IPS DF 6.9 (cell line): Measurements from ENCODE around the gene FAM161A.
"Not testable (repeated sequence)": the region's sequence is repeated elsewhere in the genome, so short reads cannot be mapped to it uniquely, and the experiment has no call there.

ENCODE experiments used
- DNase-seq: peaks from one replicate; pipeline ENCODE4 v3.0.0-alpha.2; 2013; ENCODE audit warnings: low read depth, low spot score
- H3K27ac ChIP-seq: one replicate; pipeline ENCODE4 v1.5.1; 2013; ENCODE audit warnings: low read length, control low read depth
- H3K27me3 ChIP-seq: 2 replicates; pipeline ENCODE4 v1.6.1; 2013; ENCODE audit warnings: mild to moderate bottlenecking, low read length; ENCODE audit not compliant: control insufficient read depth, insufficient read depth
- H3K36me3 ChIP-seq: 2 replicates; pipeline ENCODE4 v1.6.1; 2013; ENCODE audit warnings: low read length; ENCODE audit not compliant: control insufficient read depth, insufficient read depth
- H3K4me1 ChIP-seq: 2 replicates; pipeline ENCODE4 v1.6.1; 2013; ENCODE audit warnings: low read length; ENCODE audit not compliant: control insufficient read depth, insufficient read depth
- H3K4me3 ChIP-seq: 2 replicates; pipeline ENCODE4 v1.5.1; 2013; ENCODE audit warnings: mild to moderate bottlenecking, low read length
- H3K9me3 ChIP-seq: 2 replicates; pipeline ENCODE4 v1.6.1; 2013; ENCODE audit warnings: low read length, inconsistent platforms; ENCODE audit not compliant: control insufficient read depth, insufficient read depth
- WGBS: extraction: QIAGEN DNeasy Blood & Tissue Kit; methylation state at CpG from one replicate; pipeline ENCODE4 v1.1.7; 2013; ENCODE audit warnings: mixed read lengths, missing lambda C conversion rate; ENCODE audit not compliant: insufficient read length, insufficient coverage; 5-methylcytosine and 5-hydroxymethylcytosine counted together

The FAM161A gene, protein sequence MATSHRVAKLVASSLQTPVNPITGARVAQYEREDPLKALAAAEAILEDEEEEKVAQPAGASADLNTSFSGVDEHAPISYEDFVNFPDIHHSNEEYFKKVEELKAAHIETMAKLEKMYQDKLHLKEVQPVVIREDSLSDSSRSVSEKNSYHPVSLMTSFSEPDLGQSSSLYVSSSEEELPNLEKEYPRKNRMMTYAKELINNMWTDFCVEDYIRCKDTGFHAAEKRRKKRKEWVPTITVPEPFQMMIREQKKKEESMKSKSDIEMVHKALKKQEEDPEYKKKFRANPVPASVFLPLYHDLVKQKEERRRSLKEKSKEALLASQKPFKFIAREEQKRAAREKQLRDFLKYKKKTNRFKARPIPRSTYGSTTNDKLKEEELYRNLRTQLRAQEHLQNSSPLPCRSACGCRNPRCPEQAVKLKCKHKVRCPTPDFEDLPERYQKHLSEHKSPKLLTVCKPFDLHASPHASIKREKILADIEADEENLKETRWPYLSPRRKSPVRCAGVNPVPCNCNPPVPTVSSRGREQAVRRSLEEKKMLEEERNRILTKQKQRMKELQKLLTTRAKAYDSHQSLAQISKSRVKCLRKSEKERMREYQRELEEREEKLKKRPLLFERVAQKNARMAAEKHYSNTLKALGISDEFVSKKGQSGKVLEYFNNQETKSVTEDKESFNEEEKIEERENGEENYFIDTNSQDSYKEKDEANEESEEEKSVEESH

GRCh38 chr2:61853847-61854563, at the start of gene FAM161A:
TSS of gene FAM161A (minus strand) at chr2:61854060. CDS start at chr2:61854041, 19 bp downstream.
- no CpG with 5 or more reads among the region's 50 CpGs for WGBS
- Histone ChIP-seq H3K27me3 (no peaks in the 10 kb centered on the region), H3K27ac (no peak within 1 kb of the TSS), H3K9me3 (no peaks in the 10 kb centered on the region), H3K4me3 (peak within 1 kb of the TSS; percentile 93), H3K4me1 (no peaks in the 10 kb centered on the region), H3K36me3 (no peaks in the 10 kb centered on the region)
- peak; percentile 61 for DNase-seq

DNA sequence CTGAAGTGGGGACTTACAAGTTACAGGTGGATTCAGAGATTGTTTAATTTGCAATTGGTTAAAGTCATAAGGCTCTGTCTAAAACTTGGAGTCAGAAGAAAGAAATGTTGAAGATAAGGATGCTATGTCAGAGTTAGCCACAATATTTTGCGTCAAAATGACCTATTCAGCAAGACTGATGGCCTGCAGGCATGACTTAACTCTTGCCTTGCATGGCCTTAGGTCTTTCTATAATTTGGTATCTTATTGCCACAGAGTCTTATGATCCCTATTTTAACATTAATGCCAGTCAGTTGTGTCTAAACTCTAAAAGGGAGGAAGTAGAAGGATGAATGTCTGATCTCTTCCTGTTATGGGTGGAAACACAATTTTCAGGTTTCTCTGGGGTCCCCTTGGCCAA, 46.4 kb upstream of the FAM161A start:
- no CpG with 5 or more reads among the region's 1 CpG for whole genome bisulfite sequencing
- H3K36me3 ChIP-seq = no peaks in the 10 kb centered on the region
- H3K27me3 ChIP-seq = no peaks in the 10 kb centered on the region
- DNase-seq = no peak
- no peak overlapping the region for H3K4me3 ChIP-seq
- no peak overlapping the region for H3K27ac ChIP-seq
- H3K4me1 ChIP-seq = no peaks in the 10 kb centered on the region
- no peaks in the 10 kb centered on the region; the same call in 1 of the 2 replicates for H3K9me3 ChIP-seq

GRCh38 chr2:61898810-61899209, 45.0 kb upstream of the FAM161A start:
- no peak for DNase-seq
- no peaks in the 10 kb centered on the region for H3K27me3 ChIP-seq
- H3K9me3 ChIP-seq = no peaks in the 10 kb centered on the region; the same call in 1 of the 2 replicates
- H3K4me3 ChIP-seq = no peak overlapping the region
- no CpG with 5 or more reads among the region's 2 CpGs for WGBS
- H3K36me3 ChIP-seq = no peaks in the 10 kb centered on the region
- H3K4me1 ChIP-seq = no peaks in the 10 kb centered on the region
- no peak overlapping the region for H3K27ac ChIP-seq

DNA sequence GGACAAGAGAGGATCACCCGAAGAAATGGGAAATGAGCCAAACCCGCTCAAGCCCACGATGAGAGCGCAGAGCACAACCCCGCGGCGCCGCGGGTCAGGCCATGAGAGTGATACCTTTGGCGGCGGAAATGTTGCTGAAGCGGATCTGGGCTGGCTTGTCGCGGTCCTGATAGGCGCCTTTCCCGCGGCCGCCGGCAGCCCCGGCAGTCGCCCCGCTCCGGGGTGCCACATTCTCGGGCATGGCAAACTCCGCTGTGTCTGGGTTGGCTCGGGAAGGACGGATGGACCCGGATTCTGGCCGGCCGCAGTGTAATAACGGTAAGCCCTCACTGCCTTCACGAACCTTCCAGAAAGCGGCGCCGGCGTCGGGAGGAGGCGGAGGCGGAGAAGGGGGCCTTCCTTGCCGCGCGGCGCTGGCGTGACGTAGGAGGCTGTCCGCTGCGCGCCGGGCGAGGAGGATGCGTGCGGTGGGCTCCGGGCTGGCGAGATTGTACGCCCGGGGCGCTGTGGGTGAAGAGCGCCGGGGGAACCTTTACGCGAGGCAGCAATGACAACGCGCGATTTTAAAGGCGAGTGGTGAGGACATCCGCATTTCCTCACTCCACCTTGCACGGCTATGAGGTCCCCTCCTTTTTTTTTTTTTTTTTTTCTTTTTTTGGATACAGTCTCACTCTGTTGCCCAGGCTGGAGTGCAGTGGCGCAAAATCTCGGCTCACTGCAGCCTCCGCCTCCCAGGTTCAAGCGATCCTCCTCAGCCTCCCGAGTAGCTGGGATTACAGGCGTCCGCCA, 34.6 kb upstream of the FAM161A start, which contains the start of gene CCT4:
TSS of gene CCT4 (minus strand) at position 390 of the 789 bp plus-strand sequence. CDS start at position 241, 149 bp downstream.
- no CpG with 5 or more reads among the region's 74 CpGs for WGBS
- DNase-seq = peak; percentile 50
- Histone ChIP-seq H3K27me3 (no peaks in the 10 kb centered on the region), H3K36me3 (peaks cover 5% of the 10 kb centered on the region), H3K4me3 (peak within 1 kb of the TSS; percentile 92), H3K27ac (no peak within 1 kb of the TSS), H3K4me1 (no peaks in the 10 kb centered on the region), H3K9me3 (no peaks in the 10 kb centered on the region)

DNA sequence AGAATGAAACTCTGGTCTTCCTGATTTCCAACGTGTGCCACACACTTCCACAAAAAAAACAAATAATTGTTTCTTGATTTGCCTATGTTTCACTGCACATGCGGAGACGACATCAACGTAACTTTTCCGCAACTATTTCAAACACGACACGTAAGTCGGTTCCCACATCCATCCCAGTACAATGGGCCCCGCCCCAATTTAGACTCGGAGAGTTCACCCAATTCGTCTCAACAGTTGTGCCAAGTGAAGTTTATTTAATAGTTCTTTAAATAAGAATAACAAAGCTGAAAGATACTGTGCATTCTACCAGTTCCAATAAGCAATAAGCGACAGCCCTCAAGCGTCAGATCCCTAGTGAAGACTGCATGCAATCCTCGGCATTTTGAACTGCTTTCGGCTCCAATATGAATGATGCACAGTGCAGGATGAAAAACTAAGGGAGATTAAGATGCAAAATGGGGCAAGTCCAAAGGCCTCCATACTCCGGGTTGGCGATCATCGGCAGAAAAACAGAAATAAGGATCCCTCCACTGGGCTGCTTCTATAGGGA, 33.9 kb upstream of the FAM161A start:
- no peak for DNase-seq
- Histone ChIP-seq H3K27me3 (no peaks in the 10 kb centered on the region), H3K4me1 (no peaks in the 10 kb centered on the region), H3K9me3 (no peaks in the 10 kb centered on the region), H3K27ac (no peak overlapping the region), H3K36me3 (peaks cover 9% of the 10 kb centered on the region), H3K4me3 (peak overlapping the region; percentile 92)
- no CpG with 5 or more reads among the region's 18 CpGs for WGBS

- Histone ChIP-seq H3K36me3 (peaks cover 11% of the 10 kb centered on the region), H3K27me3 (no peaks in the 10 kb centered on the region), H3K4me3 (no peak overlapping the region), H3K9me3 (no peaks in the 10 kb centered on the region), H3K27ac (no peak overlapping the region), H3K4me1 (no peaks in the 10 kb centered on the region)
- no peak for DNase-seq
- no CpG with 5 or more reads among the region's 18 CpGs for WGBS
These were observed 32.2 kb upstream of the FAM161A start for GRCh38 chr2:61885896-61886603.

- Histone ChIP-seq H3K27ac (no peak overlapping the region), H3K36me3 (peaks cover 21% of the 10 kb centered on the region), H3K4me1 (no peaks in the 10 kb centered on the region), H3K27me3 (no peaks in the 10 kb centered on the region), H3K4me3 (no peak overlapping the region), H3K9me3 (no peaks in the 10 kb centered on the region)
- no peak for DNase-seq
- no CpG with 5 or more reads among the region's 5 CpGs for WGBS
These were observed 29.0 kb upstream of the FAM161A start for GRCh38 chr2:61882850-61883249.

DNA sequence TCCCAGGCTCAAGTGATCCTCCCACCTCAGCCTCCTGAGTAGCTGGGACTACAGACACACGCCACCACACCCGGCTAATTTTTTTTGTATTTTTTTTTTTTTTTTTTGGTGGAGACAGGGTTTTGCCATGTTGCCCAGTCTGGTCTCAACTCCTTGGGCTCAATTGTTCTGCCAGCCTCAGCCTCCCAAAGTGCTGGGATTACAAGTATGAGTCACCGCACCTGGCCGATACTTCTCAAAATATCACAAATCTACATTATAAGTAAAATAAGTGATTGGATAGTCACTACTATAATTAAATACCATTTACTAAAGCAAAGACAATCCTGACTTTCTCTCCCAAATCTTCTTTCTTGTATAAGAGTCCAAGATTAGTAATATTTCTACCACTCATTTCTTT, 25.5 kb upstream of the FAM161A start:
- H3K27ac ChIP-seq, H3K4me1 ChIP-seq: not testable (repeated sequence)

GRCh38 chr2:61878761-61879160, 24.9 kb upstream of the FAM161A start:
- H3K27me3 ChIP-seq = no peaks in the 10 kb centered on the region
- no peak overlapping the region for H3K4me3 ChIP-seq
- DNase-seq = no peak
- peaks cover 25% of the 10 kb centered on the region; the same call in 1 of the 2 replicates for H3K36me3 ChIP-seq
- no peak overlapping the region for H3K27ac ChIP-seq
- WGBS = no CpG with 5 or more reads among the region's 3 CpGs
- H3K4me1 ChIP-seq = no peaks in the 10 kb centered on the region; the same call in 1 of the 2 replicates
- no peaks in the 10 kb centered on the region for H3K9me3 ChIP-seq

More for the DNA sequence above, 25.5 kb upstream of the FAM161A start:
- H3K36me3 ChIP-seq = peaks cover 24% of the 10 kb centered on the region; the same call in 1 of the 2 replicates
- not testable (repeated sequence) for H3K27me3 ChIP-seq, H3K9me3 ChIP-seq, DNase-seq, H3K4me3 ChIP-seq
- no CpG with 5 or more reads among the region's 4 CpGs for WGBS
